ACHN (cell line): ENCODE results near the gene MGMT.
A peak's percentile ranks its signal among the peaks of the same experiment; 100 is the strongest.

Experiments used
- DNase-seq: peaks from one replicate; pipeline ENCODE4 v3.0.0-alpha.2; 2015
- in situ Hi-C: cut with HindIII; loops from 2 replicates; pipeline ENCODE4 v1.10.0; 2017; ENCODE audit warnings: low sequenced_read_pairs, low pct_ligation_motif_present, low pct_unique_long_range_greater_than_20kb

The MGMT gene

DNA sequence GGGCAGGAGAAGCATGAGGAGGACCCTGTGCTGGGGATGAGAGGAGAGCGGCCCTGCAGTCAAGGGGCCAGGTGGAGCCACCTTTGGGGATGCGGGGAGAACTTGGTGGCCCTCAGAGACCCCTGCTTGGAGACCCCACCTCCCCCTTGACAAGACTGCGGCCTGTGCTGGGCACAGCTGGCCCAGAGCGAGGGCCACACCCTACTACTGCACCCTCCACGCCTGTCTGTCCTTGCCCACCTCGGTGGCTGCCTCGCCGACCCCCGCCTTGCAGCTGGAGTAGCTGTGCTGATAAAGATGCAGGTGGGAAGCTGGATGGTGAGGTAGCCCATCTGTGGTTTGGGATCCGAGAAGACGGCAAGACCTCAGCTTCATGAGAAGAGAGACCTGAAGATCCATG is 186.8 kb downstream of the MGMT start:
- DNase-seq = no peak
- in situ Hi-C loops = no loop called here

GRCh38 chr10:129654461-129654860 is 187.4 kb downstream of the MGMT start:
- DNase-seq = no peak
- in situ Hi-C loops = no loop called here

- in situ Hi-C loops = no loop called here
- DNase-seq = no peak
These were observed 188.1 kb downstream of the MGMT start for GRCh38 chr10:129655007-129655678.

- DNase-seq = no peak
- in situ Hi-C loops = no loop called here
These were observed 188.6 kb downstream of the MGMT start for GRCh38 chr10:129655679-129656031.

DNA sequence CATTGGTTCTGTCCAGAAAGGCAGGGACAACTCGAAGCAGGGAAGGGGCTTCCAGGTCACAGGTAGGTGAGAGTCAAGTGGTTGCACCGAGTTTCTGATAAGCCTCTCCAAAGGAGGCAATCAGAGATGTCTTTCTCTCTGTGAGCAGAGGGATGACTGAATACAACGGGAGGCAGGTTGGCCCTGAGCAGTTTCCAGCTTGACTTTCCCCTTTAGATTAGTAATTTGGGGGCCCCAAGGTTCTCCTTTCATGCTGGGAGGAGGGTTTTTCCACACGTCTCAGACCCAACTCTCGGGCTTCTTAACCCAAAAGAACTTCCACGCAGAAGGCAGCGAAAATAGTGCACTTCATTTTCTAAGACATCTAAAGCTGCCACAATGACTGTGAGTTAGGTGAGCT is 189.6 kb downstream of the MGMT start:
- in situ Hi-C loops = no loop called here
- no peak for DNase-seq

- no peak for DNase-seq
- in situ Hi-C loops = no loop called here
These were observed 190.4 kb downstream of the MGMT start for GRCh38 chr10:129657297-129658017.

DNA sequence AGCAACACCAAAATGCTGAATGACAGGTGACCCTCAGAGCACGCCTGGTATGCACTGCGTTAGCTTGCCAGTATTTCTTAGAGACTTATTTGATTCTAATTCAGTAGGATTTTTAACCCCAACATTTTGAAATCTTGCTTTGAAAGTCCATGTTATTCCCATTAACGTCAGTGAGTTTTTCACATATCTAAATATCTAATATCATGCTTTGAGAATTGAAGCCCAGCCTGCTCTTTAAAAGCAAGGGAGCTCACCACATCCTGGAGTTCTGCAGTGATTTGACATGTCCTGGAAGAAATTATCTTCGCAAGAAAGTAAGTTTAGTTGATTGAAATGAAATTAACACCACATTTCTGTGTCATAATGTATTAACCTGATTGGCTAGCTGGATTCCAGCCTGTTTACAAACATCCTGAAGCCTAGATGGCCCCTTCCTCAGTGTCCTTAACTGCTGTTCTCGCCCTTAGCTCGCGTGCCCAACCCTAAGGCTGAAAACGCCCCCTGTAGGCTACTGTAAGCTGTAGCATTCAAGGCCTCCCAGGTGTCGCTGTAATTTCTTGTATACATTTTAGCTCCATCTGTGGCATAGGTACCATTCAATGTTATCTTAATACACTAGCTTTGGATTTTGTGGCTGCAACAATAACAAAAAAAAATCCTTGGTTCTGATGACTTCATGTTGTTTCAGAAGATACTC is 191.5 kb downstream of the MGMT start:
- peak; percentile 47 for DNase-seq
- in situ Hi-C loops = no loop called here

GRCh38 chr10:129659508-129660268 is 192.6 kb downstream of the MGMT start:
- DNase-seq = no peak
- in situ Hi-C loops = no loop called here

- in situ Hi-C loops = no loop called here
- DNase-seq = no peak
These were observed 193.5 kb downstream of the MGMT start for GRCh38 chr10:129660569-129660968.

GRCh38 chr10:129662426-129662825 is 195.4 kb downstream of the MGMT start:
- in situ Hi-C loops = no loop called here
- DNase-seq = no peak

GRCh38 chr10:129670124-129670523 is 203.1 kb downstream of the MGMT start:
- DNase-seq = no peak
- in situ Hi-C loops = no loop called here

DNA sequence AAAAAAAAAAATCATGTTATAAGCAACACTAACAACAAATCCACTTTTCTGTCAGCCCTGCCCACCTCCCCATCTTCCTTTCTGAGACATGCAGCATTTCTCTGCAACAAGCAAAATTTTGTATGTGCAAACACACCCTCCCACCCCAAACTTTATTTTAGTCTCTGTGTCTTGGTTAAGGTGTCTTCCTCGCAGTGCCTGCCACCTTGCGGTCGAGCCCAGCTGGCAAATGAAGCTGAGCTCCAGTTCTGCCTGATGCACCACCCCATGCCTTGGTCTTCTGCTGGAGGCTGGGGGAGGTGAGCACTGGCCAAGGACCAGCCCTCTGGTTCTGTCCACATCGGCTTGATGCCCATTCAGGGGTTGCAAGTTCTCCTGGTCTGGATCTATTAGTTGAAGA is 206.3 kb downstream of the MGMT start:
- in situ Hi-C loops = no loop called here
- DNase-seq = no peak

DNA sequence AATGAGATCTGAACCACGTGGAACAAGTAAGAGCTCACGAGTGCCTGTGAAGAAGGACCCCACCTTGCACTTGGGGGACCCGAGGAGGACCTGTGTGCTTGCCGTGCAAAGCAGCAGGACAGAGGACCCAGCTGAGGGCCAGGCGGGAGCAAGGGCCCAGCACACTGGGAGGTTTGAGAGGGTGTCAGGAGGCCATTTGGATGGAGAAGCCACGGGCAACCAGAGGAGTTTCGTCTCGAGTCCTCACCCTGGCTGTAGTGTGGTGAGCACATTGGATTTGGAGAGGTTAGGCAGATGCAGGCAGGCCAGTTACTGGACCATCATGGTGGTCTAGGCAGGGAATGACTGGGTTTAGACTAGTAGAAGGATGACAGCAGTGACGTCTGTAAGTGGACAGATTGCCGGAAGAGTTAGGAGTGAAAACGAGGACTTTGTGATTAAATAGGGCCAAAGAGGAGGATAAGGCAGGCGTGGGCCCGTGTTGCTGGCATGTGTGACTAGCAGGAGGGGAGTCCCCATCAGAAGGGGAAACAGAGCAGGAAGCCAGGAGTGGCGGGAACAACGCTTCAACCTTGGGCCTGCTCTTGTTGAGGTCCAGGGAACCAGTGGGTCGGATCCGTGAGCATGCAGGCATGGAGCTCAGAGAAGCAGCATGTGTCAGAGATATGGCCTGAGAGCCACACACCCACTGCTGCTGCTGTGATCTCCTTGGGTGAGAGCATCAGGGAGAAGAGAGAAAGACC is 208.2 kb downstream of the MGMT start:
- in situ Hi-C loops = no loop called here
- no peak for DNase-seq

DNA sequence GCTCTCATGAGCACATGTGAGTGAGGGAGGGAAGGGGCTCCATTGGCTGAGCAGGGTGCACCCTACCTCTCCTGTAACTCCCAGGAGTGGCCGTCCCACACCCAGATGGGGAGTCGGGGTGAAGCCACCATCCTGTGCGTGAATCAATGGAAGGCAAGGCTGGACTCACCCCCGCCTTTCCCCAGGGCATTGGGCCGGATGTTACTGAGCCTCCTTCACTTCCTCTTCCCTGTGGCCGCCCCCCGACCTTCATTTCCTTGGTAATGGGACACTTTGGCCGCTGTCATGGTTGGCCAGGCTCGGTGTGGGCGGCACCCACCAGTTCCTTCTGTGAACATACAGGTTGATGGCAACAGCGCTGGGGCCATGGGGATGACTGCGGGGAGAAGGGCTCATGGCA is 209.0 kb downstream of the MGMT start:
- in situ Hi-C loops = no loop called here
- no peak for DNase-seq

- DNase-seq = no peak
- in situ Hi-C loops = no loop called here
These were observed 210.4 kb downstream of the MGMT start for GRCh38 chr10:129677377-129677927.

DNA sequence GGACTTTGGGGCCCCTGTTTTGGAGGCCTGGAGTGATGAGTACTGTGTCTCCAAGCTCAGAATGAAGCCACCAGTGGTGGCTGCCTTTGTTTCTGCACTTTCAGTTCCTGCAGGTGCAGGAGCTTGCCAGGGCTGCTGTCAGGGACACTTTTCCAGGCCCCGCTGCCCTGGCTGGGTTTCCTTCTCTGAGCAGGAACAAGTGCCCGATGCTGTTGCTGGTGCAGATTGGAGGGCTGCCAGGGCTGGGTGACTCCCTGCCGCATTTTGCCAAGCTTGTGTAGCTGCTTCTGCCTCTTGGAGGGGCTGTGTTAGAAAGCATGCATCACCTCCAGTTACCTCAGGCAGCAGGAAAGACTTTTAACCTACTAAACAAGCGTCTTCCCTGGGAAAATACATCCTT is 211.1 kb downstream of the MGMT start:
- in situ Hi-C loops = no loop called here
- DNase-seq = no peak

GRCh38 chr10:129679207-129679606 is 212.2 kb downstream of the MGMT start:
- no peak for DNase-seq
- in situ Hi-C loops = no loop called here

DNA sequence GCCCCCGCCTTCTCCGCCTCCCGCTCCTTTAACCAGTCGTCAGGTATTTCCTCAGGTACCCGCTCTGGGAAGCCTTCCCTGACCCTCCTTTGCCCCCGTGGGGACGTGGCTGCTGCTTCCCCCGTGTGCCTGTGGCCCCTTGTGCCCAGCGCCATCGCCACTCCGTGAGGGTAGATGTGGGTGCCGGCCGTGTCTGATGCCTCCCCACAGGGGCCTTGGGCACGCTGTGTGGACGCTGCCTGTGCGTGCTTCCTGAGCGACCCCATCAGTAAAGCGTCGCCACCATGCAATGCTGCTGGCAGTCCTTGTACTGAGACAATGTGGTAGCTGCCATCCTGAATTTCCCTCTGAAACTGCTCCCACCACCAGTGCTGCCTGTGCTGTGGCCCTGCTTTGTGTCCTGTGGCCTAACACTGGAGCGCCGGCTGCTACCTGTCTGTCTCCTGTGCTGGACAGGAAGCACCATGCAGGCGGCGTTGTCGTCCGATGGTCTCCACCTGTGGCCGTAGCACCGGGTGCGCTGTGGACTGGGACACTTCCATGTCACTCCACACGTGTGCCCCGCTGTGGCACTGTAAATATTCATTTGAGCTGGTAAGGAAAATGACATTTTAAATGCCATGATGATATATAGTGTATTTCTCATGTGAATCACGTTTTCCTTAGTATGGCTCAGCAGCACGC is 213.8 kb downstream of the MGMT start:
- DNase-seq = no peak
- in situ Hi-C loops = no loop called here
